ENCODE measurements around the gene DENND1B.
"Not testable (repeated sequence)": the region's sequence is repeated elsewhere in the genome, so short reads cannot be mapped to it uniquely, and the experiment has no call there.

The DENND1B gene

GRCh38 chr1:197619008-197619640 lies 156.2 kb downstream of the DENND1B start:
- no peak for DNase-seq

DNA sequence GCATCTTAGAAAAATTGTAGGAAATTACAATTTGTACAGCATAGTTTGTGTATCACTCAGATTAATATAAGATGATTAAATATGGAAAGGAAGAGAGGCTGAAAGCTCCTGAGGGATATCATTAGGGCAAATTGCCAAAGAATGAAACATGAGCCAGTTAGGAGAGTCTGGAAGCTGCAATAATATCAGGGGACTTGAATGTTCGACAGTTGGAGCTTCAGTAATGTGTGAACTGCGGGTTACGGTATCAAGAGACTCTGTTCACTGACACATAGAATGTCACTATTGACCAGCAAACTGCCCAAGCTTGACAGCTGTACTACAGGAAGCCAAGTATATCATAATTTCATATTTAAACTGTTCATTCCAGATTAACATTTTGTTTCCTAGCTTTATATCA lies 157.2 kb downstream of the DENND1B start:
- no peak for DNase-seq

DNA sequence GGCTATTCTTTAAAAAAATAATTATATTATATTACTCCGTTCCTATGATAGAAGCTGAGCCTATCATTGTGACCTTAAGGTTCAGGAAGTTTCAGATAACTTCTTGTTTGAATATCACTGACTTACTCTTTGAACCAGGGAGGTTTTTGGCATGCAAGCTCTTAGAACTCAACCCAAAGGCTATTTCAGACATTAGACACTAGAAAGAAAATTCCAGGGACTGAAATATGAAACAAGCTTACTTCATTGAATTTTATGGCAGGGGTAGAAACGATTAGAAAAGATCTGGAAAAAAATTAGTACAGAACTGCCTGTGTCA lies 159.6 kb downstream of the DENND1B start:
- no peak for DNase-seq

GRCh38 chr1:197614916-197615692 lies 160.2 kb downstream of the DENND1B start:
- peak; percentile 7 for DNase-seq

- no peak for DNase-seq
Measured at GRCh38 chr1:197606168-197606845, 169.0 kb downstream of the DENND1B start.

DNA sequence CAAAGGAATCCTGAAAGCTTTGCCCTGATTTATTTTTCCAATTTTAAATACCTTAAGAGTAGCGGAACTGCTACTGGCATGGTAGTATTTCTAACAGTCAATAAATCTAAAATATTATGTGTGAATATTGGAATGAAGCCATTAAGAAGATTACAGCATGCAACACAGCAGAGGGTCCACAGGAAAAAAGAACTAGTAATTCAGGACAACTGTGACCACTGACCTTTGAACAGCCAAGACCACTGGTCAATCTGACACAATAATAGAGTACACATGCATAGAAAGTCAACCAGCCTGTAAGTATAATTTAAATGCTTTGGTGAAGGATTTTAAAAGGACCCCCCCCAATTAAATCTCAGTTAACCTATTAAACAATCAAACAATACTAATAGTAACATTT lies 171.0 kb downstream of the DENND1B start:
- DNase-seq, result no peak

DNA sequence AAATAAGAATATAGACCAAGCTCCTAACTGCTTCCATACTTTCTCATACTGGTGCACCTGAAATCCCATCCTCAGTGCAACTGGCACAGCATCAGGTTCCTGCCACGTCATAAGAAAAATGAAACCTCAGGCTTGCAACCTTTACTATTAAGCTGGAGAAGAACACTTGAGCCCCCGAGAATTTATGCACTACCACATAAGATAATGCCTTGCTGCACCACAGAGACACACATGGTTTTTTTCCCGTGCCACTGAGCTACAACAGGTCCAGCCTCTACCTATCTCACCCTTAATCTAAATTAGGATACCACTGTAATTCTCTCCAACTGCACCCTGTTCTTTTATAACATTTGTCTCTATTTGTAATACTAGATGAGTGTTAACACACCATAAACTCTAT lies 174.5 kb downstream of the DENND1B start:
- DNase-seq, result no peak

- no peak for DNase-seq
Measured at GRCh38 chr1:197599789-197600188, 175.5 kb downstream of the DENND1B start.

GRCh38 chr1:197598935-197599334 lies 176.3 kb downstream of the DENND1B start:
- DNase-seq, result no peak

DNA sequence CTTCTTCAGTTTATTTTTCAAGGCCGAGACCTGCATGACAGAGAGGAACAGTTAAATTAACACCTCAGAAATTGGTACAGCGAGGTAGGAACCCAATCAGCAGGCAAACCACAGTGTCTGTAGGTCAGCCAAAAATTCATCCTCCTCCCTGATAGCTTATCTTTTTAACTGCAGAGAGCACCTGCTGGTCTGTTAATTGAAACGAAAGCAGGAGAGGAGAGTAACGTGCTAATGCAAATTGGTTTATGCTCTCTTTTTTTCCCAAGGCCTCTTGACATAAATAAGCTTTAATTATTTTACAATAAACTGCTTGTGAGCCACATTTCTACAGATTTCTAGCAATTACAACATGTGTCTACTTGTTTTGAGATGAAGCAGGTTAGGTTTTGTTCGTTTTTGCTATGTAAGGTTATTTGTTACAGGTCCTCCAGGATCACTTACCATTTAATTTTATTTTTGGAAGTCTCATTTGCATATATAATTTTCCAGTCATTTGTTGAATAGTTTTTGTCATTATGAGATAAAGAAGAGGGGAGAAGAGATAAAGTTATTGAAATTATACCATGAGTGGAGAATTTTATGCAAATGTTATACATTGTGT lies 179.9 kb downstream of the DENND1B start:
- DNase-seq, result no peak

DNA sequence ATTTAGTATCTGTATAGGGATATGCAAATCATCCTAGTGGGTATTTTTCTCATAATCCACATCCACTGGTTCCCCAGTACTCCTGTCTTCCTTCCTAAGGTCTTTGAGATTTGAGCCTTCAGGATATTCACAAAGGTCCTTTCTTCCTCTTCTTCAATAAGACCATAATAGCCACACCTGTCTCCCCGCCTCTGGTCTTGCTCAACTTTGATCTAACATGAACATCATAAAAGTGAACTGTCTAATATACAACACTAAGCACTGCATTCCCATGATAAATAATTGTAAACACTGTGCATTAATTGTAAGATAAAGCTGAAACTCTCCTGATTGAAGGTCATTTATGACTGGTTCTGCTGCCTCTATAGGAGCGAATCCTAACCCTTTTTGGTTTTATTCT lies 184.6 kb downstream of the DENND1B start:
- DNase-seq, result no peak

- DNase-seq, result no peak
Measured at GRCh38 chr1:197585809-197586208, 189.5 kb downstream of the DENND1B start.

GRCh38 chr1:197577580-197577979 lies 197.7 kb downstream of the DENND1B start:
- DNase-seq, result no peak

DNA sequence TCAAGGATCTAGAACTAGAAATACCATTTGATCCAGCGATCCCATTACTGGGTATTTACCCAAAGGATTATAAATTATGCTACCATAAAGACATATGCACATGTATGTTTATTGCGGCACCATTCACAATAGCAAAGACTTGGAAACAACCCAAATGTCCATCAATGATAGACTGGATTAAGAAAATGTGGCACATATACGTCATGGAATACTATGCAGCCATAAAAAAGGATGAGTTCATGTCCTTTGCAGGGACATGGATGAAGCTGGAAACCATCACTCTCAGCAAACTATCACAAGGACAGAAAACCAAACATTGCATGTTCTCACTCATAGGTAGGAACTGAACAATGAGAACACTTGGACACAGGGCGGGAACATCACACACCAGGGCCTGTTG lies 199.7 kb downstream of the DENND1B start:
- DNase-seq, result not testable (repeated sequence)

GRCh38 chr1:197572169-197572568 lies 203.1 kb downstream of the DENND1B start:
- DNase-seq, result no peak

DNA sequence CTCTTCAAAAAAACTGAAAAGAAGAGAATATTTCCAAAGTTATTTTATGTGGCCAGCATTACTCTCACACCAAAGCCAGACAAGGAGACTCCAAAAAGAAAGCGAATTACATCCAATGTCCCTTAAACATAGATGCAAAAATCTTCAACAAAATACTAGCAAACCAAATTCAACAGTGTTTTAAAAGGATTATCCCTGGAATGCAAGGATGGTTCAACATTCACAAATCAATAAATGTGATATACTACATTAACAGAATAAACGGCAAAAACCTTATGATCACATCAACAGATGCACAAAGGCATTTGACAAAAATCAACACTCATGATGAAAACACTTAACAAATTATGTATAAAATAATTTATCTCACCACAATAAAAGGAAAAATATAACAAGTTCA lies 207.8 kb downstream of the DENND1B start:
- DNase-seq, result no peak

GRCh38 chr1:197561041-197561440 lies 214.2 kb downstream of the DENND1B start:
- no peak for DNase-seq

DNA sequence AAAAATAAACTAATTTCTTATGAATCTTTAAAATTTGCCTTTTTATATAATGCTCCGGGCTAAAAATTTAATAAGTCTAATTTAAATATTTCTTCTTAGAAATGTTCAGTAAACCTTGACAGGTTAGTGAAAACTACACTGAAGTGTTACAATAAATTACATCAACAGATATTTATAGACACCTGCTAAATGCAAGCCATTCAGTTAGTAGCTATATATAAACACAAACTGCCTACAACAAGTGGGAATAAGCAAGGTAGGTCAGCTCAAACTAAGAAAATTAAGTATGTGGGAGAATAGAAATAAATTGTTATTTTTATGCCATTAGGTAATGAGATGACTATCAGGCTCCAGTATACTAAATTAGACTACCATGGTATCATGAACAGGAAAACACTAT lies 215.6 kb downstream of the DENND1B start:
- no peak for DNase-seq

DNA sequence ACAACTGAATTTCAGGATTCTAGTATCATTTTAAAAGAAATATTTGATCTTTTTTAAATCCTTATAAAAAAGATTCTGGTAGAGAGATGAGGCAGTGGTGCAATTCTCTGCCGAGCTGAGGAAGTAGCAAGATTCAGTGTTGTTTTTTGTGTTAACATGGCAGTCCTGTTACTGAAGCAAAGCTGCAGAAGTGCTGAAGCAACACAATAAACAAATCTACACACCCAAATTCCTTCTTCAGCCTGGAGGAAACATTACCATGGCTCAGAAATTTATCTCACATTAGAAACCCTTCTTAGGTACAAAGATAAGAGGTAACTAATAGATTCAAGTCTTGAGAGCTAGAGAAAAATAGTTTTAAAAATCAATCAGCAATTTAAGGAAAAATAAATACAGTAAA lies 216.0 kb downstream of the DENND1B start:
- no peak for DNase-seq

DNA sequence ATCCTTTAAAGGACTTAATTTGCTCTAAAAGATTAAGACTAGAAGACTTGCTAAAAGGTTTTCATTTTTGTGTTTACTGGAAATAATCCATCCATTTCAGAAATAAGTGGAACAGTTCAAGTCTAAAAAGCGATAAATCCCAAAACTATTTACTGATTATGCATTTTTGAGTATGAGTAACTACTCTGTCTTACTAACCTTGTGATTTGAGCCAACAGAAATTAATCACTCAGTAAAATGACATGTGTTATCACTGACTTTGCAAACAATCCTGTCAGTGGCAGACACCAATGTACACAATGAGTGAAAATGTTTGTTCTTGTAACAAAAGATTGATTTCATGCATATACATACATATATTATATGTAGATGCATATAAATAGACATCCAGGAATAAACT lies 218.0 kb downstream of the DENND1B start:
- no peak for DNase-seq

GRCh38 chr1:197553281-197553680 lies 222.0 kb downstream of the DENND1B start:
- no peak for DNase-seq

- DNase-seq, result no peak
Measured at GRCh38 chr1:197546989-197547388, 228.3 kb downstream of the DENND1B start.

- no peak for DNase-seq
Measured at GRCh38 chr1:197544553-197544952, 230.7 kb downstream of the DENND1B start.

GRCh38 chr1:197544130-197544529 lies 231.2 kb downstream of the DENND1B start:
- no peak for DNase-seq
